K562 (cell line): Measurements from ENCODE around the gene SORCS1. TPM values are rescaled to one million over a fixed set of nuclear protein-coding genes. Genes with fewer than 3 reads are reported as not detected.

ENCODE experiments used
- ATAC-seq: fragments of 200-7000 bp; cut with Tn5 transposase; 3 replicates; pipeline ENCODE4 v1.9.1; 2020; ENCODE audit warnings: moderate library complexity
- BruUV-seq: library from RNA; stranded (reverse); fragments of 400-500 nt; replicated peaks from 2 replicates; lab custom pipeline; 2021; lab: Mats Ljungman, UMichigan
- CTCF ChIA-PET: fragments of 300-600 bp; formaldehyde crosslinking; extraction: SDS; loops from one replicate; lab custom pipeline; 2021; ENCODE audit warnings: low intra/inter-chr PET ratio; lab: Yijun Ruan, JAX
- POLR2A ChIA-PET: fragments of 300-600, 350-650 bp; sonication (Branson Sonifier 250); formaldehyde crosslinking; extraction: SDS; loops from one replicate; lab custom pipeline; 2021; ENCODE audit warnings: antibody characterized with exemption, inconsistent platforms; lab: Yijun Ruan, JAX
- DNase-seq, 4 experiments: peaks; one replicate each; pipeline versions ENCODE4 v3.0.0 to v3.0.0-alpha.2; 2011 to 2018; ENCODE audit warnings: low spot score in 3 of 4, mixed read lengths in 3 of 4; ENCODE audit errors: extremely low read depth in 1 of 4
- FAIRE-seq: peaks from 2 replicates; lab custom pipeline; 2011; peaks lifted over from hg19 to GRCh38; lab: Jason Lieb, UNC
- H2AFZ ChIP-seq: 2 replicates; pipeline ENCODE4 v1.6.0; 2011; ENCODE audit warnings: low read depth, low read length, control low read depth, inconsistent platforms
- H3K27ac ChIP-seq: fragments of 200-600 bp; 3 replicates; pipeline ENCODE4 v1.8.0; 2011; ENCODE audit warnings: low read depth, mild to moderate bottlenecking, control low read depth, inconsistent platforms, low read length, moderate library complexity, mixed read lengths; ENCODE audit errors: extremely low read depth
- H3K27me3 ChIP-seq, 2 experiments: fragments of 300-600 bp in 1 of 2; 2 replicates in 1 of 2; 3 replicates in 1 of 2; pipeline versions ENCODE4 v1.6.0 to v1.8.0; 2011; ENCODE audit warnings: inconsistent platforms in 2 of 2, low read length in 2 of 2, mild to moderate bottlenecking in 1 of 2, mixed read lengths in 1 of 2, moderate library complexity in 1 of 2; ENCODE audit not compliant: control insufficient read depth in 2 of 2, insufficient read depth in 2 of 2
- H3K36me3 ChIP-seq: fragments of 300-600 bp; 3 replicates; pipeline ENCODE4 v1.8.0; 2011; ENCODE audit warnings: mild to moderate bottlenecking, low read length, inconsistent platforms; ENCODE audit not compliant: control insufficient read depth, insufficient read depth
- H3K4me1 ChIP-seq, 2 experiments: fragments of 200-600 bp in 1 of 2; replicated peaks in 1 of 2; 2 replicates in 1 of 2; 3 replicates in 1 of 2; pipeline versions ENCODE4 v1.5.1 to v1.8.0; 2011; ENCODE audit warnings: inconsistent platforms in 2 of 2, low read length in 2 of 2, mild to moderate bottlenecking in 1 of 2, mixed read lengths in 1 of 2, moderate library complexity in 1 of 2; ENCODE audit not compliant: control insufficient read depth in 2 of 2, insufficient read depth in 2 of 2
- H3K4me2 ChIP-seq: 2 replicates; pipeline ENCODE4 v1.6.1; 2011; ENCODE audit warnings: low read length, control low read depth, inconsistent platforms, mixed read lengths; ENCODE audit not compliant: insufficient read depth
- H3K4me3 ChIP-seq: fragments of 200-600 bp; sonication (generic), shearing (Covaris generic); 2 replicates; pipeline ENCODE4 v1.5.1; 2016; ENCODE audit warnings: control low read depth, inconsistent platforms
- H3K79me2 ChIP-seq: fragments of 200-600 bp; 3 replicates; pipeline ENCODE4 v1.8.0; 2011; ENCODE audit warnings: low read length, inconsistent platforms; ENCODE audit not compliant: control insufficient read depth, insufficient read depth
- H3K9ac ChIP-seq, 2 experiments: 2 replicates each; pipeline versions ENCODE4 v1.6.0 to v1.6.1; 2011; ENCODE audit warnings: low read depth in 2 of 2, low read length in 2 of 2, control low read depth in 1 of 2, inconsistent platforms in 1 of 2, mild to moderate bottlenecking in 1 of 2, mixed read lengths in 1 of 2; ENCODE audit not compliant: insufficient read depth in 1 of 2
- H3K9me1 ChIP-seq: one replicate; pipeline ENCODE4 v1.6.0; 2011; ENCODE audit warnings: inconsistent platforms, mild to moderate bottlenecking, low read length, moderate library complexity; ENCODE audit not compliant: control insufficient read depth, insufficient read depth
- H3K9me3 ChIP-seq: replicated peaks from 2 replicates; pipeline ENCODE4 v1.5.1; 2011; ENCODE audit warnings: low read depth, low read length, inconsistent platforms; ENCODE audit not compliant: control insufficient read depth, insufficient read depth
- H4K20me1 ChIP-seq: replicated peaks from 2 replicates; pipeline ENCODE4 v1.6.1; 2011; ENCODE audit warnings: low read length, inconsistent platforms, mixed read lengths; ENCODE audit not compliant: control insufficient read depth, insufficient read depth
- ADNP ChIP-seq: fragments of 200-800 bp; sonication (Bioruptor generic); IDR thresholded peaks from 2 replicates; pipeline ENCODE4 v1.6.1; 2016; ENCODE audit warnings: missing genetic modification characterization, missing compliant biosample characterization
- CCNT2 ChIP-seq: IDR thresholded peaks from 2 replicates; pipeline ENCODE4 v1.6.1; 2011; ENCODE audit warnings: borderline replicate concordance, low read depth, mild to moderate bottlenecking, moderate library complexity, mixed read lengths, low read length; ENCODE audit not compliant: insufficient read length; ENCODE audit errors: extremely low read depth
- ESRRB ChIP-seq: fragments of 250-450 bp; sonication (Bioruptor Pico); IDR thresholded peaks from 2 replicates; pipeline ENCODE4 v1.5.0; 2020; ENCODE audit warnings: mild to moderate bottlenecking, moderate library complexity, borderline replicate concordance
- KLF13 ChIP-seq: fragments of 450-650 bp; IDR thresholded peaks from 2 replicates; pipeline ENCODE4 v1.6.1; 2016; ENCODE audit warnings: missing genetic modification characterization, low read depth, mild to moderate bottlenecking, missing compliant biosample characterization, moderate library complexity, borderline replicate concordance
- LARP7 ChIP-seq: fragments of 450-650 bp; IDR thresholded peaks from 2 replicates; pipeline ENCODE4 v1.6.1; 2016
- NCOA1 ChIP-seq: fragments of 450-650 bp; IDR thresholded peaks from 2 replicates; pipeline ENCODE4 v1.6.1; 2016; ENCODE audit warnings: low read depth
- NELFE ChIP-seq: IDR thresholded peaks from 2 replicates; pipeline ENCODE4 v1.6.1; 2011; ENCODE audit warnings: mild to moderate bottlenecking; ENCODE audit not compliant: insufficient read depth, insufficient read length
- NR2F6 ChIP-seq: fragments of 450-650 bp; formaldehyde crosslinking; IDR thresholded peaks from 2 replicates; pipeline ENCODE4 v1.4.0; 2020; ENCODE audit warnings: mild to moderate bottlenecking
- POLR2B ChIP-seq: fragments of 450-650 bp; IDR thresholded peaks from 2 replicates; pipeline ENCODE4 v1.6.1; 2018; ENCODE audit warnings: low read depth; ENCODE audit not compliant: partially characterized antibody
- SUPT5H ChIP-seq: fragments of 450-650 bp; IDR thresholded peaks from 2 replicates; pipeline ENCODE4 v1.6.1; 2016
- TEAD4 ChIP-seq, 2 experiments: sonication (generic) in 1 of 2; formaldehyde crosslinking in 1 of 2; IDR thresholded peaks; 2 replicates each; pipeline versions ENCODE4 v1.6.1 to v1.8.0; 2012 to 2022; ENCODE audit warnings: borderline replicate concordance in 1 of 2, inconsistent platforms in 1 of 2, low read length in 1 of 2, mild to moderate bottlenecking in 1 of 2, missing genetic modification reagents in 1 of 2
- THRAP3 ChIP-seq: fragments of 450-650 bp; IDR thresholded peaks from 2 replicates; pipeline ENCODE4 v1.6.1; 2016; ENCODE audit warnings: mild to moderate bottlenecking, inconsistent platforms, borderline replicate concordance
- TRIM28 ChIP-seq: fragments of 450-650 bp; IDR thresholded peaks from 2 replicates; pipeline ENCODE4 v1.6.1; 2017
- ZNF165 ChIP-seq: fragments of 250-450 bp; sonication (Bioruptor Pico); IDR thresholded peaks from 2 replicates; pipeline ENCODE4 v1.4.0; 2020; ENCODE audit warnings: borderline replicate concordance
- ZNF589 ChIP-seq: fragments of 200-800 bp; sonication (Bioruptor generic); IDR thresholded peaks from 2 replicates; pipeline ENCODE4 v1.6.1; 2016; ENCODE audit warnings: low read depth, missing genetic modification characterization, missing compliant biosample characterization
- in situ Hi-C: fragments of 300-500 bp; cut with MboI; formaldehyde crosslinking; loops from 4 replicates; pipeline ENCODE4 v1.15.0; 2018; ENCODE audit warnings: inconsistent platforms, mixed read lengths
- intact Hi-C: fragments of 100-400 bp; cut with micrococcal nuclease; formaldehyde crosslinking; loops from 2 replicates; pipeline ENCODE4 v1.14.2; 2022
- polyA plus RNA-seq, 8 experiments: library from polyadenylated mRNA; depleted of rRNA in 4 of 8; stranded (reverse) in 5 of 8; unstranded in 3 of 8; fragments of >200 nt; fragmentation: Nextera tagmentation in 2 of 8; fragmentation: Illumina TruSeq in 1 of 8; extraction: Ambion mirVana in 2 of 8; extraction: Trizol in 1 of 8; gene quantifications; 2 replicates each; pipeline versions ENCODE4 v1.2.1 to v1.2.3, GENCODE V29; 2011 to 2014; ENCODE audit warnings: inconsistent platforms in 1 of 8, missing spikeins in 1 of 8
- total RNA-seq, 7 experiments: library from RNA; depleted of rRNA in 6 of 7; stranded (reverse); fragments of >200 nt in 6 of 7; fragmentation: Illumina TruSeq in 2 of 7; extraction: Trizol in 2 of 7; gene quantifications; 2 replicates each; pipeline versions ENCODE4 v1.2.1 to v1.2.3, GENCODE V29; 2011 to 2021; ENCODE audit warnings: low replicate concordance in 1 of 7
- TF ChIP-seq, protein P1 (sequence below): fragments of 250-450 bp; sonication (Bioruptor Pico); IDR thresholded peaks from 2 replicates; pipeline ENCODE4 v1.8.0; 2022; ENCODE audit warnings: inconsistent platforms
- TF ChIP-seq, protein P2 (sequence below): fragments of 250-450 bp; sonication (Bioruptor Pico); IDR thresholded peaks from 2 replicates; pipeline ENCODE4 v1.5.0; 2022; ENCODE audit warnings: mild to moderate bottlenecking

Gene SORCS1
- total and polyA plus RNA-seq, 9 of the 15 experiments (the other 6 are each of a cell fraction or from before 2014, with no cell fraction given) = 1.5 to 3.9 (median 2.7) TPM

DNA sequence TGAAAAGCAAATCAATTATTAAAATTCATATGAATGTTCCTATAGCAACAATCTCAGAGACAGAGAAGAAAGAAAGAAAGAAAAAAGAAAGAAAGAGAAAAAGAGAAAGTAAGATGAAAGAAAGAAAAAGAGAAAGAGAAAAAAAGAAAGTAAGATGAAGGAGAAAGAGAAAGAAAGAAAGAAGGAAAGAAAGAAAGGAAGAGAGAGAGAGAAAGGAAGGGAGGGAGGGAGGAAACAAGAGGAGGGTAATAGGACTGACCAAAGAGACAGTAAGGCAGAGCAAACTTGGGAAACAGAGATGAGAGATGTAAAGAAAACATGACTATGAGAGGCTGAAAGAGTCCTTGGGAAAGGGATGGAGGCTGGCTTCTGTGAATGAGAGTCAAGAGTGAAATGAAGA is 458.4 kb downstream of the SORCS1 start:
- FAIRE-seq (no peak), DNase-seq (no peak), ATAC-seq (no peak)
- no peak overlapping the region for H3K4me3 ChIP-seq
- H3K27ac ChIP-seq = no peak overlapping the region
- ChIA-PET POLR2A (interaction anchor here (1.0 kb wide), 1 partner anchor 22 kb away, joined by 3 read pairs; no protein-coding TSS in a partner anchor), CTCF (no interaction called here)
- no peak overlapping the region for H3K9ac ChIP-seq
- no peaks in the 10 kb centered on the region for H4K20me1 ChIP-seq
- in situ Hi-C loops (no loop called here), intact Hi-C loops (loop anchor here (5.0 kb wide), 1 partner anchor 1836 kb away; no protein-coding TSS in a partner anchor)
- H3K79me2 ChIP-seq = no peaks in the 10 kb centered on the region
- no TSS peak for BruUV-seq
- no peaks in the 10 kb centered on the region for H3K9me1 ChIP-seq
- H3K36me3 ChIP-seq = no peaks in the 10 kb centered on the region
- no peaks in the 10 kb centered on the region for H3K27me3 ChIP-seq
- H2AFZ ChIP-seq = no peak overlapping the region
- no peaks in the 10 kb centered on the region for H3K4me1 ChIP-seq
- no peaks in the 10 kb centered on the region for H3K9me3 ChIP-seq
- no peak overlapping the region for H3K4me2 ChIP-seq
- TF ChIP-seq POLR2B = no peak
- no peak for TF ChIP-seq ADNP (tag)
- TF ChIP-seq, protein P1, sequence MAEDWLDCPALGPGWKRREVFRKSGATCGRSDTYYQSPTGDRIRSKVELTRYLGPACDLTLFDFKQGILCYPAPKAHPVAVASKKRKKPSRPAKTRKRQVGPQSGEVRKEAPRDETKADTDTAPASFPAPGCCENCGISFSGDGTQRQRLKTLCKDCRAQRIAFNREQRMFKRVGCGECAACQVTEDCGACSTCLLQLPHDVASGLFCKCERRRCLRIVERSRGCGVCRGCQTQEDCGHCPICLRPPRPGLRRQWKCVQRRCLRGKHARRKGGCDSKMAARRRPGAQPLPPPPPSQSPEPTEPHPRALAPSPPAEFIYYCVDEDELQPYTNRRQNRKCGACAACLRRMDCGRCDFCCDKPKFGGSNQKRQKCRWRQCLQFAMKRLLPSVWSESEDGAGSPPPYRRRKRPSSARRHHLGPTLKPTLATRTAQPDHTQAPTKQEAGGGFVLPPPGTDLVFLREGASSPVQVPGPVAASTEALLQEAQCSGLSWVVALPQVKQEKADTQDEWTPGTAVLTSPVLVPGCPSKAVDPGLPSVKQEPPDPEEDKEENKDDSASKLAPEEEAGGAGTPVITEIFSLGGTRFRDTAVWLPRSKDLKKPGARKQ (CRISPR knock-in tag) = no peak
- TF ChIP-seq KLF13 (tag) = no peak
- no peak for TF ChIP-seq LARP7
- no peak for TF ChIP-seq THRAP3
- TF ChIP-seq NR2F6 (CRISPR knock-in tag) = no peak
- no peak for TF ChIP-seq NELFE
- TF ChIP-seq ZNF589 = no peak
- no peak for TF ChIP-seq CCNT2
- no peak for TF ChIP-seq SUPT5H
- no peak for TF ChIP-seq TEAD4 (IDR thresholded peaks at IDR 0.05; ENCODE audit: low read length)
- TF ChIP-seq TEAD4 (CRISPR knock-in tag; IDR thresholded peaks at IDR 0.05; ENCODE audit: borderline replicate concordance) = no peak
- TF ChIP-seq, protein P2, sequence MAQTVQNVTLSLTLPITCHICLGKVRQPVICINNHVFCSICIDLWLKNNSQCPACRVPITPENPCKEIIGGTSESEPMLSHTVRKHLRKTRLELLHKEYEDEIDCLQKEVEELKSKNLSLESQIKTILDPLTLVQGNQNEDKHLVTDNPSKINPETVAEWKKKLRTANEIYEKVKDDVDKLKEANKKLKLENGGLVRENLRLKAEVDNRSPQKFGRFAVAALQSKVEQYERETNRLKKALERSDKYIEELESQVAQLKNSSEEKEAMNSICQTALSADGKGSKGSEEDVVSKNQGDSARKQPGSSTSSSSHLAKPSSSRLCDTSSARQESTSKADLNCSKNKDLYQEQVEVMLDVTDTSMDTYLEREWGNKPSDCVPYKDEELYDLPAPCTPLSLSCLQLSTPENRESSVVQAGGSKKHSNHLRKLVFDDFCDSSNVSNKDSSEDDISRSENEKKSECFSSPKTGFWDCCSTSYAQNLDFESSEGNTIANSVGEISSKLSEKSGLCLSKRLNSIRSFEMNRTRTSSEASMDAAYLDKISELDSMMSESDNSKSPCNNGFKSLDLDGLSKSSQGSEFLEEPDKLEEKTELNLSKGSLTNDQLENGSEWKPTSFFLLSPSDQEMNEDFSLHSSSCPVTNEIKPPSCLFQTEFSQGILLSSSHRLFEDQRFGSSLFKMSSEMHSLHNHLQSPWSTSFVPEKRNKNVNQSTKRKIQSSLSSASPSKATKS (CRISPR knock-in tag) = no peak
- no peak for TF ChIP-seq ZNF165
- TF ChIP-seq TRIM28 = no peak
- no peak for TF ChIP-seq NCOA1
- no peak for TF ChIP-seq ESRRB (CRISPR knock-in tag)
